ENCODE results near the gene PLCZ1. TPM values are rescaled to one million over a fixed set of nuclear protein-coding genes. Genes with fewer than 3 reads are reported as not detected.

Gene PLCZ1
- total RNA-seq, 1 donor from 2014 or later = not detected

DNA sequence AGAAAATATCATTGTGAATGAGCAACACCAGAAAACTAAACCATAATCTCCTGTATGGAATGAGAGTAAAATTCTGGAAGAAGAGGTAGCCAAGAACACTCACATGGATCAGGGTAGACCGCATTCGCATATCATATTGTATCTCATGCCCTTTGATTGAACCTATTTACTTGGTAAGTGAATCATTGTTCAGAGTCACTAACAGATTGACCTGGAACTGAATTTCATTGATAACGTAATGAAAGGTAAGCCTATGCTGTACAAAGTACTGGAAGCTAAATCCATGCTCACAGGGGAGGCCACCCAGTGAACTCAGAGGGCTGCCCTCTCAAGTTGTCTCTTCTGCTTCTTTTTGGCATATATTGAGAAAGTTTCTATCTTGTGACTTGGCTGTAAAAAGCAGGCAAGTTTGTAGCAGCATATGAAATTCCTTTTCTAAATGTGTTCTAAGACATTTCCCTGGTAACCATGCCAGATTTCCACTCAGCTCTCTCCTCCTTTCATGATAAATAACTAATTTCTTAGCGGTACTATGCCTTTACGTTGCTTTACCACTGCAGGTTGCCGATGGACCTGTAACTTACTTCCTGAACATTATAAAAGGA lies 91.4 kb downstream of the PLCZ1 start:
- H3K27ac ChIP-seq (ENCODE audit: low read depth, low read length) = no peak overlapping the region
- H3K4me3 ChIP-seq (ENCODE audit: low read length in 3 of 3) = no peak overlapping the region
- H3K9me3 ChIP-seq (ENCODE audit: control insufficient read depth in 3 of 3, low read length in 3 of 3) = no peaks in the 10 kb centered on the region
- no peak overlapping the region for H3K9ac ChIP-seq (ENCODE audit: low read depth in 1 of 3, low read length in 3 of 3)
- no peaks in the 10 kb centered on the region for H3K27me3 ChIP-seq (ENCODE audit: control insufficient read depth in 3 of 3, insufficient read depth in 3 of 3, low read length in 3 of 3)
- no peaks in the 10 kb centered on the region for H3K4me1 ChIP-seq (ENCODE audit: control insufficient read depth in 3 of 3, insufficient read depth in 3 of 3, low read length in 3 of 3)
- H3K36me3 ChIP-seq (ENCODE audit: control insufficient read depth in 3 of 3, insufficient read depth in 3 of 3, low read length in 3 of 3) = no peaks in the 10 kb centered on the region

DNA sequence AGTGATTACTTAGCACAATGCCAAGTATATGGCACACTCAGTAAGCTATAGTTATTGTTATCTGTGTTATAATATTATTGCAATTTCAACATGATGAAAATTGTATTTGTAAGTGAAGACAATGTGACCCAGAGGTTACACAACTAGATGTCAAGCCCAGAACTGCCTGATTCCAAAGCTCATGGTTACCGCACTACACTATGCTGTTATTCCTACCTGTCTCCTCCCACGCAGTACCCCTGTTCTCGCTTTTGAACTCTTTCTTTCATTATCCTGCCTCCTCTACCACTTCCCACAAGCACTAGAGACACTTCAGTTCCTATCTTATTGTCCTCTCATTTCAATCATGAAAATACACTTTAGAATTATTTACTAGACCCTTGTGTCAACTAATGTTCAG lies 93.2 kb downstream of the PLCZ1 start:
- H3K4me1 ChIP-seq (ENCODE audit: control insufficient read depth in 3 of 3, insufficient read depth in 3 of 3, low read length in 3 of 3) = no peaks in the 10 kb centered on the region
- H3K27ac ChIP-seq (ENCODE audit: low read depth, low read length) = no peak overlapping the region
- no peak overlapping the region for H3K4me3 ChIP-seq (ENCODE audit: low read length in 3 of 3)
- H3K9ac ChIP-seq (ENCODE audit: low read depth in 1 of 3, low read length in 3 of 3) = no peak overlapping the region
- no peaks in the 10 kb centered on the region for H3K27me3 ChIP-seq (ENCODE audit: control insufficient read depth in 3 of 3, insufficient read depth in 3 of 3, low read length in 3 of 3)
- H3K36me3 ChIP-seq (ENCODE audit: control insufficient read depth in 3 of 3, insufficient read depth in 3 of 3, low read length in 3 of 3) = no peaks in the 10 kb centered on the region
- no peaks in the 10 kb centered on the region for H3K9me3 ChIP-seq (ENCODE audit: control insufficient read depth in 3 of 3, low read length in 3 of 3)

DNA sequence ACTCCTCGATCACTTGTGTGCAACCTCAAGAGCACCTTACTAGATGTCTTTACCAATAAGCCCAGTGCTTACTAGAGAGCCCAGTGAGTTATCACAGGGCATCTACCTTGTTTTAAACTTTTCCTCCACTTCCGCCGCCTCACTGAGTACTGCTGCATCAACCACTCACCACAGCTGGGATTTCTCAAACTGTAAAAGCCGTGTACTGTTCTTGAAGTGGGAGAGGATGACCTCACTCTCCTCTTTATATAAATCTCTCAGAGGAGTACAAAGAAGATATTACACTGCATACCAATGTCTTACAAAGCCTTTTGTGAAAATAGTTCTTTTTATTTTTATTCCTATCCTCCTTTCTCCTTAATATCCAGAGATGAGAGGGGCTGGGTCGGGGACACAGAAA lies 94.1 kb downstream of the PLCZ1 start:
- Histone ChIP-seq H3K9me3 (ENCODE audit: control insufficient read depth in 3 of 3, low read length in 3 of 3) (no peaks in the 10 kb centered on the region), H3K4me3 (ENCODE audit: low read length in 3 of 3) (no peak overlapping the region), H3K27ac (ENCODE audit: low read depth, low read length) (no peak overlapping the region)

DNA sequence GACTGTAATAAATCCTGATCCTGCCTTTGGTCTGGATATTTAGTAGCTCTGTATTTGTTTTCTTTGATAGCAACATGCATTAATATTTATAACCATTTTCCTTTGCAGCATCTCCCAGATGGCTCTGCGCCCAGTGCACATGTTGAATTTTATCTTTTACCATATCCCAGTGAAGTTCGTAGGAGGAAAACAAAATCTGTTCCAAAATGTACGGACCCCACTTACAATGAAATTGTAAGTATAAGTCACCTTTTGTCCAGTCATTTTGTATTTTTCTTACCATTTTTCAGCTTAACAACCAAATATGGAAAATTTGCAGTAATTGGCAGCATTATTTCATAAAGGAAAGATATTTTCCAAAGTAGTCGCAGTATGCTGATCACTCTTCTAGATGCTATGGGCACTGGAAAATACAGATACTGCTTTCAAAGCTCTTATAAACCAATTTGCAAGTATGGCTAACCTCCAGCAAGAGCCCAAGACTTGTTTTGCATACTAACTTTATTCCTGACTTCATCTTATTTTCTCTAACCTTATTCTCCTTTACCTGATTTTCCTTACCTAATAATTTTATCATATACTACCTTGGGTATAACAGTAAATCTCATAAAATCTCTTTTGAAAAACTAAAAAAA lies 97.4 kb downstream of the PLCZ1 start:
- Histone ChIP-seq H3K9me3 (ENCODE audit: control insufficient read depth in 3 of 3, low read length in 3 of 3) (no peaks in the 10 kb centered on the region), H3K36me3 (ENCODE audit: control insufficient read depth in 3 of 3, insufficient read depth in 3 of 3, low read length in 3 of 3) (no peaks in the 10 kb centered on the region), H3K9ac (ENCODE audit: low read depth in 1 of 3, low read length in 3 of 3) (no peak overlapping the region), H3K4me1 (ENCODE audit: control insufficient read depth in 3 of 3, insufficient read depth in 3 of 3, low read length in 3 of 3) (no peaks in the 10 kb centered on the region), H3K27ac (ENCODE audit: low read depth, low read length) (no peak overlapping the region), H3K4me3 (ENCODE audit: low read length in 3 of 3) (no peak overlapping the region), H3K27me3 (ENCODE audit: control insufficient read depth in 3 of 3, insufficient read depth in 3 of 3, low read length in 3 of 3) (no peaks in the 10 kb centered on the region)

More for the DNA sequence above, 94.1 kb downstream of the PLCZ1 start:
- Histone ChIP-seq H3K9ac (ENCODE audit: low read depth in 1 of 3, low read length in 3 of 3) (no peak overlapping the region), H3K27me3 (ENCODE audit: control insufficient read depth in 3 of 3, insufficient read depth in 3 of 3, low read length in 3 of 3) (no peaks in the 10 kb centered on the region), H3K36me3 (ENCODE audit: control insufficient read depth in 3 of 3, insufficient read depth in 3 of 3, low read length in 3 of 3) (no peaks in the 10 kb centered on the region), H3K4me1 (ENCODE audit: control insufficient read depth in 3 of 3, insufficient read depth in 3 of 3, low read length in 3 of 3) (no peaks in the 10 kb centered on the region)

DNA sequence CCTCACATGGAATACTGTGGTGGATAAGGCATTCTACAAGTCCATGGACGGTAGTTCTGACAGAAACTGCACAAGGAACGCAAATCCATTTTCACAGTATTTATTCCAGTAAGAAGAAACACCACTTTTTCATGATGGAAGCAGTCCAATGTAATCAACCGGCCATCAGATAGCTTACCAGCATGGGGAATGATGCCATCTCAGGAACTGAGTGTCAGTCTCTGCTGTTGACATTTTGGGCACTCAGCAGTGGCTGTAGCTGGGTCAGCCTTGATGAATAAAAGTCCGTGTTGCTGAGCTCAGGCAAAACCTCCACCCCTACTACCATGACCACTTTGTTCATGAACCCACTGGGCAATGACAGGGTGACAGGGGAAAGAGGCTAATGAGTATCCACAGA lies 103.4 kb downstream of the PLCZ1 start:
- Histone ChIP-seq H3K27me3 (ENCODE audit: control insufficient read depth in 3 of 3, insufficient read depth in 3 of 3, low read length in 3 of 3) (no peaks in the 10 kb centered on the region), H3K4me3 (ENCODE audit: low read length in 3 of 3) (no peak overlapping the region), H3K9me3 (ENCODE audit: control insufficient read depth in 3 of 3, low read length in 3 of 3) (no peaks in the 10 kb centered on the region), H3K4me1 (ENCODE audit: control insufficient read depth in 3 of 3, insufficient read depth in 3 of 3, low read length in 3 of 3) (no peaks in the 10 kb centered on the region), H3K9ac (ENCODE audit: low read depth in 1 of 3, low read length in 3 of 3) (no peak overlapping the region), H3K27ac (ENCODE audit: low read depth, low read length) (no peak overlapping the region), H3K36me3 (ENCODE audit: control insufficient read depth in 3 of 3, insufficient read depth in 3 of 3, low read length in 3 of 3) (no peaks in the 10 kb centered on the region)

Other genes starting within 250 kb of the PLCZ1 start
- gene CAPZA3, start 107 bp upstream of the PLCZ1 start, total RNA-seq = not detected

Measured in skeletal muscle tissue (tissue), 4 donors.